Measurements from ENCODE around the gene SLC3A2.

DNA sequence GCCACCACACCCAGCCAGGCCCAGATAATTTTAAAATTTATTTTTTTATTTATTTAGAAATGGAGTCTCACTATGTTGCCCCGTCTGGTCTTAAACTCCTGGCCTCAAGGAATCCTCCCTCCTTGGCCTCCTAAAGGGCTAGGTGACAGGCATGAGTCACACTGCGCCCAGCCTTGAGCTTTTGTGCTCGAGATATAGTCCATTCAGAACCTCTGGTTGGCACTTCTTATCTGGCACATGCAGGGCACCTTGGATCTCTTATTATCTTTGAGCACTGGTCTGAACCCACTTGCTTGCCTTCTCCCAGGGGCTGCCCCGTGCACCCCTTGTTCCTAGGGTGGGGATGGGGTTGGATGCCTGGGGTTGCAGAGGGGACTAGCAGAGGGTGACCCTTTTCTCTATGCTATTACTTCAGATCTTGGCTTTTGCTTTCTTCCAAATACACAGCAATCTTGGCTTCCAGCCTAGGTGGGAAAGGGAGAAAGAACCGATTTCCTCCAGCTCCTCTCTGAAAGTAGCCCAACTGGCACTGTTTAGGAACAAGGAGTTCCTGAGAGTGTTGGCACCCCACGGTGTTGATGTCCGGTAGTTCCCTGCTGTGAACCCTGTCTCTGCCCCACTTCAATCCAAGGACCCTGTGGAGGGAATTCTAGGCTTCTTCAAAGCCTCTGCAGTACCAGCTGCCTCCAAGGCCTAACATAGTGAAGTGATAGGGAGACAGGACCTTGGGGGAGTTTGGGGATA is 1.3 kb upstream of the SLC3A2 start:
- TF ChIP-seq, protein P1, sequence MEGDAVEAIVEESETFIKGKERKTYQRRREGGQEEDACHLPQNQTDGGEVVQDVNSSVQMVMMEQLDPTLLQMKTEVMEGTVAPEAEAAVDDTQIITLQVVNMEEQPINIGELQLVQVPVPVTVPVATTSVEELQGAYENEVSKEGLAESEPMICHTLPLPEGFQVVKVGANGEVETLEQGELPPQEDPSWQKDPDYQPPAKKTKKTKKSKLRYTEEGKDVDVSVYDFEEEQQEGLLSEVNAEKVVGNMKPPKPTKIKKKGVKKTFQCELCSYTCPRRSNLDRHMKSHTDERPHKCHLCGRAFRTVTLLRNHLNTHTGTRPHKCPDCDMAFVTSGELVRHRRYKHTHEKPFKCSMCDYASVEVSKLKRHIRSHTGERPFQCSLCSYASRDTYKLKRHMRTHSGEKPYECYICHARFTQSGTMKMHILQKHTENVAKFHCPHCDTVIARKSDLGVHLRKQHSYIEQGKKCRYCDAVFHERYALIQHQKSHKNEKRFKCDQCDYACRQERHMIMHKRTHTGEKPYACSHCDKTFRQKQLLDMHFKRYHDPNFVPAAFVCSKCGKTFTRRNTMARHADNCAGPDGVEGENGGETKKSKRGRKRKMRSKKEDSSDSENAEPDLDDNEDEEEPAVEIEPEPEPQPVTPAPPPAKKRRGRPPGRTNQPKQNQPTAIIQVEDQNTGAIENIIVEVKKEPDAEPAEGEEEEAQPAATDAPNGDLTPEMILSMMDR (IDR thresholded peaks at IDR 0.05; ENCODE audit: low read depth, low read length, missing input control): no peak
- TF ChIP-seq, protein P2, sequence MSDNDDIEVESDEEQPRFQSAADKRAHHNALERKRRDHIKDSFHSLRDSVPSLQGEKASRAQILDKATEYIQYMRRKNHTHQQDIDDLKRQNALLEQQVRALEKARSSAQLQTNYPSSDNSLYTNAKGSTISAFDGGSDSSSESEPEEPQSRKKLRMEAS (IDR thresholded peaks at IDR 0.05): no peak
